Lower leg skin (tissue), 3 donors: ENCODE data around the gene ID4.

Experiments
- POLR2A ChIP-seq, 2 donors: fragments of 450-650 bp; IDR thresholded peaks; one replicate each; pipeline ENCODE4 v1.6.1; 2016 to 2017; ENCODE audit warnings: antibody characterized with exemption in 2 of 2, mild to moderate bottlenecking in 1 of 2, moderate library complexity in 1 of 2
- TF ChIP-seq, protein P1 (sequence below), 3 donors: fragments of 450-650 bp; IDR thresholded peaks; one replicate each; pipeline ENCODE4 v1.5.1; 2016; ENCODE audit warnings: antibody characterized with exemption in 3 of 3, mild to moderate bottlenecking in 3 of 3, moderate library complexity in 2 of 3

DNA sequence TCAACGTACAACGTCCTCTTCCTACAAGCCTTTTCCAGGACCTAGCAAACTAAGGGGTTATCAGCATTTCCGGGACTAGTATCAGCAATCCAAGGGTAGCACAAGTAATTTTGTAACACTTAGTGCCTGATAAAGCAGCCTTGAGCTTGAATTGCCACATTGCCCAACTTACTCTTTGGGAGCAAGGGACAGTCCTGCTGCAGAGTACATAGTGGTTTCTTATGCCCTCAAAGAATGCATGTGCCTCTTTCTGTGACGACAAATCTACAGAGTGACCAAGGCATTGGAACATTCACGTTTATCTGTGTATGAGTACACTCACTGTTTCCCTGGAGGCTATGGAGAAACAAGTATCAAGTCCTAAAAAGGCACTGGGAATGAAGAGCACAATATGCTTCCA is 3.2 kb upstream of the ID4 start:
- TF ChIP-seq POLR2A (IDR thresholded peaks at IDR 0.05), result no peak
- TF ChIP-seq, protein P1, sequence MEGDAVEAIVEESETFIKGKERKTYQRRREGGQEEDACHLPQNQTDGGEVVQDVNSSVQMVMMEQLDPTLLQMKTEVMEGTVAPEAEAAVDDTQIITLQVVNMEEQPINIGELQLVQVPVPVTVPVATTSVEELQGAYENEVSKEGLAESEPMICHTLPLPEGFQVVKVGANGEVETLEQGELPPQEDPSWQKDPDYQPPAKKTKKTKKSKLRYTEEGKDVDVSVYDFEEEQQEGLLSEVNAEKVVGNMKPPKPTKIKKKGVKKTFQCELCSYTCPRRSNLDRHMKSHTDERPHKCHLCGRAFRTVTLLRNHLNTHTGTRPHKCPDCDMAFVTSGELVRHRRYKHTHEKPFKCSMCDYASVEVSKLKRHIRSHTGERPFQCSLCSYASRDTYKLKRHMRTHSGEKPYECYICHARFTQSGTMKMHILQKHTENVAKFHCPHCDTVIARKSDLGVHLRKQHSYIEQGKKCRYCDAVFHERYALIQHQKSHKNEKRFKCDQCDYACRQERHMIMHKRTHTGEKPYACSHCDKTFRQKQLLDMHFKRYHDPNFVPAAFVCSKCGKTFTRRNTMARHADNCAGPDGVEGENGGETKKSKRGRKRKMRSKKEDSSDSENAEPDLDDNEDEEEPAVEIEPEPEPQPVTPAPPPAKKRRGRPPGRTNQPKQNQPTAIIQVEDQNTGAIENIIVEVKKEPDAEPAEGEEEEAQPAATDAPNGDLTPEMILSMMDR (IDR thresholded peaks at IDR 0.05), result no peak
